Stimulated activated CD8-positive, alpha-beta memory T cell treated with anti-CD3 and anti-CD28 coated beads, Interleukin-15, amount 100 ng/mL, for 4 hours (primary cell): ENCODE measurements around the gene MIER2.

ENCODE experiments used
- DNase-seq, 2 donors: peaks; one replicate each; pipeline ENCODE4 v3.0.0-alpha.2; 2020; ENCODE audit warnings: low read depth in 2 of 2

The MIER2 gene

DNA sequence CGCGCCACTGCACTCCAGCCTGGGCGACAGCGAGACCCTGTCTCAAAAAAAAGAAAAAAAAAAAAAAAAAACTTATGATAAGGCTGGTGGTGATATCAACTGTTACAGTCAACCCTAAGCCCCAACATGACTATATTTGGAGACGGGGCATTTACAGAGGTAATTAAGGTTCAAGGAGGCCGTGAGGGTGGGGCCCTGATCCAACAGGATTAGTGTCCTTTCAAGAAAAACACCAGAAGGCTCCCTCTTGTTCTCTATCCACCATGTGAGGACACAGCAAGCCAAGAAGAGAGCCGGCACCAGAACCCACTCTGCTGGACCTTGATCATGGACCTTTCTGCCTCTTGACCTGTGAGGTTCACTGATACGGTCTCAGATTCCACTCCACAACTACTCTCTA, 14.1 kb downstream of the MIER2 start:
- no peak for DNase-seq

DNA sequence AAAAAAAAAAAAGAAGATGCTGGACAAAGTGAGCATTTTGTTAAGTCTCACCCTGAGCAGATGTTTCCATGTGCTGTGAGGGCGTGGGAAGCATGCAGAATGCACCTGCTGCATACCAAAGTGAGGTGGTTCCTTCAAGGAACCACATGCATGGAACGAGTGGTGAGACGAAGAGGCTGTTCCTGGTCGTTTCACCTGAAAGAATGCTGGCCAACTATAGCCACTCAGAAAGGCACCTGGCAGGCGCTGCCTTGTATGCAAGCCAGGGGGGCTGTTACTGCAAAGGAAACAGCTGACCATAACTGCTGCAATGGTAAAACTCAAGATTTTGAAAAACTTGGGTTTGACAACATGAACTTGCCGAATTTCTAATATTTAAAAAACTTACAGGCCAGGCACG, 14.7 kb downstream of the MIER2 start:
- DNase-seq = no peak

GRCh38 chr19:328025-328505, 16.5 kb downstream of the MIER2 start:
- no peak for DNase-seq

DNA sequence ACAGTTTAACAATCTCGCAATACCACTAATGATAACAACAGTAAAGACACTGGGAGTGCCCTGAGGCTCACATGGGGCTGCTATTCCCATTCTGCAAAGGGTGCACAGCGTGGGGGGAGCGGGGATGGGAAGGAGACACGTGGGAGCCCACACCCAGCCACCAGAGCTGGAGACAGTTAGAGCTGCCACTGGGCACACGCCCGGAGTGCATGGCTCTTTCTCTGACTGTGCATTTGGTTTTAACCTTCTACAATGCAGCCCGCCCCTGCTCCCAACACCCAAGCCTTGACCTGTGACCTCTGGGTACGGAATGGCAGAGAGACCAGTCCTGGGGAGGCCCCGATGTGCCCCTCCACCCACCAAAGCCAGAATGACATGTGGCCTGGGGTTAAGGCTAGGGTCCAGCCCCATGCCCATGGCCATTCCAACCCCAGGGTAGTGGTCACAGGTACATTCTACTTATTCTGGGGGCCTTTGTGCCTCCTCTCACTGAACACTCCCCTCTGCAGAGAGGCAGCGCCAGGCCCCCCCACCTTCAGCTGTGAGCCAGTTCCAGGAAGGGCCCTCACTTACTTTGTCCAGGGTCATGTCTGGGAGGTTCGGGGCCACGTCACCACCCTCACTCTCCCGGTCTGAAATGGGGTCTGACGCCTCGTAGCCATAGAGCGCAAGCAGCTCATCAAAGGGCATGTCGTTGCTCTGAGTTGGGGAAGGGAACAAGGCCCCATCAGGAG, 17.1 kb downstream of the MIER2 start:
- DNase-seq = no peak

GRCh38 chr19:326871-327270, 17.7 kb downstream of the MIER2 start:
- DNase-seq = no peak

DNA sequence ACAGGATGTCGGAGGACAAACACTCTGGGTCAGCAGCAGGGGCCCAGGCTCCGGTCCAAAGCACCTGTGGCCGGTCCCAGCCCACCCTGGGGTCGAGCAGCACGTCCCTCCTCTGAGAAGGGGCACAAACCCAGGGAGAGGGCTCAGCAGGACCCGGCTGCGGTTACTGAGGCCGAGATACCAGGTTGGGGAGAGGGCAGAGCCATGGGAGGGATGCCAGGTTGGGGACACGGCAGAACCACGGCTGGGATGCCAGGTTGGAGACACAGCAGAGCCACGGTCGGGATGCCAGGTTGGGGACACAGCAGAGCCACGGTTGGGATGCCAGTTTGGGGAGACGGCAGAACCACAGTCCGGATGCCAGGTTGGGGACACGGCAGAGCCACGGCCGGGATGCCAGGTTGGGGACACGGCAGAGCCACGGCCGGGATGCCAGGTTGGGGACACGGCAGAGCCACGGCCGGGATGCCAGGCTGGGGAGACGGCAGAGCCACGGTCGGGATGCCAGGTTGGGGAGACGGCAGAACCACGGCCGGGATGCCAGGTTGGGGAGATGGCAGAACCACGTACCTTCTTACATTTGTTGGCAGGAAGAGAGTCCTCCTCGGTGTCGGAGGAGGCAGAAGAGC, 18.5 kb downstream of the MIER2 start:
- DNase-seq = no peak

- DNase-seq = no peak
Measured at GRCh38 chr19:325173-325936, 19.2 kb downstream of the MIER2 start.

DNA sequence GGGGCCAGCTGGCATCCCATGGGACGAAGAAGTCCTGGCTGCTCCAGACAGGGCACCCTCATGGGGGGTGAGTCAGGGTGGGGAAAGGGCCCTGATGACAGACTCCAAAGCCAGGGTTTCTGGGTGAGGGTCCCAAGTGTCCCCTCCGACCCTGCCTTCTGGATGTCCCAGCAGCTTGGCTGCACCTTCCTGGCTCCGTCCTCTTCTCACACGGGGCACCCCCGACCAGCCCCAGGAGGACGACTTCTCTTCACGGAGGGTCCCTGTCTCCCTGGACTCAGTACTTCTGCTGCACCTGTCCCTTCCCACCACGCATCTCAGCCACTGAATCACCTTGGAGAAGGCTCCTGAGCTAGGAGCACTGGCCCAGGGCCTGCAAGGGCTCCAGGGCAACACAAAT, 19.9 kb downstream of the MIER2 start:
- no peak for DNase-seq

DNA sequence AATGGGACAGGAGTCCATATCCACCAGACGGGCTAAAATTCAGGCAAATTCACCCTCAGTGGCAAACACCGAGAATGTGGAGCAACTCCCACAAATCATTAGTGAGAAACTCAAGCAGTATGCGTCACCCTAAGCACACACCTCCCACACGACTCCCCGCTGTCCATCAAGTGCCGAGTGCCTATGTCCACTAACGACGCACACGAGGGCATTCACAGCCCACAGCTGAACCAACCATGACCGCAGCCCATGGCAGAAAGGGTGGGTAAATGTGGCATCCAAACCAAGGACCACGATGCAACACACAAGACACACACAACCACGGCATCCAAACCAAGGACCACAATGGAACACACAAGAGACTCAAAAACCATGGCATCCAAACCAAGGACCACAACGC, 22.0 kb downstream of the MIER2 start:
- no peak for DNase-seq

DNA sequence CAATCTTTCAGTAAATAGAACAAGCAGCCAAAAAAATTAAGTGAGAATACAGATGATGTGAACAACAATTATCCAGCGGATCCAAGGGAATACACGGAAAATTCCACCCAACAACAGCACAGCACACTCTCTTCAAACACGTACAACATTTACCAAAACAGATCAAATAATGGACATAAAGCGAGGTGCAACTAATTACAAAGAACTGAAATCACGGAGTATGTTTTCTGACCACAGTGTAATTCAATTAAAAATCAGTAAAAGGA, 26.2 kb downstream of the MIER2 start:
- DNase-seq = no peak

DNA sequence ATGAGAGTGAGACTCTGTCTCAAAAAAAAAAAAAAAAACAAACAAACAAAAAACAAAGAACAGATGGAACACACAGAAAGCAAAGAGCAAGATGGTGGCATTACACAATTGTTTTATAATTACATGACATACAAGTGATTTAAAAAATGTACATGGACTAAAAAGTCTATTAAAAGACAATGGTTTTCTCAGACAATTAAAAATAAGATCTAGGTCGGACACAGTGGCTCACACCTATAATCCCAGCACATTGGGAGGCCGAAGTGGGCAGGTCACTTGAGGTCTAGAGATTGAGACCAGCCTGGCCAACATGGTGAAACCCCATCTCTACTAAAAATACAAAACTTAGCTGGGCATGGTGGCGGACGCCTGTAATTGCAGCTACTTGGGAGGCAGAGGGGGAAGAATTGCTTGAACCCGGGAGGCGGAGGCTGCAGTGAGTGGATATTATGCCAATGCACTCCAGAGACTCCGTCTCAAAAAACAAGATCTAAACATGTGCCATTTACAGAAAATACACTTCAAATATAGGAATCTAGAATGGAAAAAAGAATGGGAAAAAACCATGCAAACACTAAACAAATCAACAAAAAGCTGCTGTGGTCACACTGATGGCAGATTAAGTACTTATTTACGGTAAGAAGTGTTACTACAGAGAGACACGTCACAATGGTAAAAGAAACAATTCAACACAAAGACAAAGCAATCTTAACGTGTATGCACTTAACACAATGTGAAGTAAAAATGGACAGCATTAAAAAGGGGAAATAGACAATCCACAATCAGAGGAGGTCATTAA, 26.7 kb downstream of the MIER2 start:
- no peak for DNase-seq

- DNase-seq = no peak
Measured at GRCh38 chr19:315811-316210, 28.8 kb downstream of the MIER2 start.

DNA sequence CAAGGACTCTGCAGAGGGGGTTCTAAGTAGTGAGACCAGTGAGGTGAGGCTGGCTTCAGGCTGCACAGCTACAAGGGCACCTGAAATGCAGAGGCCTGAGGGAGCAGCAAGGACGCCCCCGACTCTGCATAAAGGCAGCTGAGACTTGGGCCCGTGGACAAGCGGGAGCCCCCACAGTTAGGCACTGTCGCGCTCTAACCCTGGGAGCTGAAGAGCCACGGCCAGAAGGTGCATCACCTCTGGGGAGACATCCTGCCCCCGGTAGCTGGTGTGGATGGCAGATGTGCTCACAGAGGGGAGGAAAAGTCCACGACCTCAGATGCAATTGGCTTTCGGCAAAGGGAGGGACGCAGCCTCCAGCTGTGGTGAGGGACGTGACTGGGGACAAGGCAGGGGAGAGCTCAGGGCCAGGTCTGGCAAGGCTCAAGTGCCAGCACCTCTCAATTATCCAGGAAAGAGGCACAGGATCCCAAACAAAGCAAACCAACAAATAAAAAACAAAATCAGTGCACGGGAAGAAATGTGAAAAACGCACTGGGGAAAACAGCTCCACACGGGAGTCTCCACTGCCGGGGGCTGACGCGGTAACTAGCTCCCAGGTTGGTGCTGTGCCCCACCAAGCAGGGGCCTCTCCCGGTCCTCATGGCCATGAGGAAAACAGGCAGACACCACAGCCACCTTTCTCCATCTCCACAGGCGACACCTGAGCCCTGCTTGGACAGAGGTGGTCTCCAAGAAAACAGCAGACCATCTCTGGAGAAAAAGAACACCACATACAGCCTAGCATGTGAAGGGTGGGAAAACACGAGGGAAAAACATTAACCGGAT, 30.4 kb downstream of the MIER2 start:
- no peak for DNase-seq

GRCh38 chr19:313169-313987, 31.2 kb downstream of the MIER2 start:
- no peak for DNase-seq

GRCh38 chr19:311813-312261, 32.8 kb downstream of the MIER2 start:
- no peak for DNase-seq

- DNase-seq = no peak
Measured at GRCh38 chr19:310781-311496, 33.7 kb downstream of the MIER2 start.

- no peak for DNase-seq
Measured at GRCh38 chr19:310141-310651, 34.4 kb downstream of the MIER2 start.

DNA sequence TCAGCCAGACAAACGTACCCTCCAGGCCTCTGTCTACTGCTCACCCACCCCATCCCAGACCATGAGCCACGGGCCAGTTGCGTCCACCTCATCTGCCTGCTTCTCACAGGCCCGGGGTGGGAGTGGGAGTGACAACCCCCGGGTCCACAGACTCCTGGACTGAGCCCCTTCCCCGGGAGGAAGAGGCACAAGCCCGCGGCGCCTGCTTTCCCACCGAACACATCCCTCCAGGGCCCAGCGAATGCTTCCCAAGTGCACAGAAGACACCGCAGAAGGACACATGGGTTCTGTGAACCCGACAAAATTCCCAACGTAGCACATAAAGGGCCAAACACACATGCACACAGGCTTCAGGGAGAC, 35.4 kb downstream of the MIER2 start:
- DNase-seq = no peak

GRCh38 chr19:308471-309205, 36.0 kb downstream of the MIER2 start:
- DNase-seq = no peak
